Stimulated activated CD4-positive, alpha-beta T cell treated with anti-CD3 and anti-CD28 coated beads, Interleukin-1b, Interleukin-23, amount 100 ng/mL, for 48 hours (primary cell): ENCODE measurements around the gene HOXC11.

Source experiments
- DNase-seq: peaks from one replicate; pipeline ENCODE4 v3.0.0-alpha.2; 2020

The HOXC11 gene

GRCh38 chr12:53986686-53987483, 14.0 kb downstream of the HOXC11 start:
- DNase-seq, result no peak

GRCh38 chr12:53987787-53988230, 14.9 kb downstream of the HOXC11 start:
- no peak for DNase-seq

GRCh38 chr12:53988541-53989226, 15.8 kb downstream of the HOXC11 start:
- DNase-seq, result no peak

- no peak for DNase-seq
These were observed 16.5 kb downstream of the HOXC11 start for GRCh38 chr12:53989227-53990113.

DNA sequence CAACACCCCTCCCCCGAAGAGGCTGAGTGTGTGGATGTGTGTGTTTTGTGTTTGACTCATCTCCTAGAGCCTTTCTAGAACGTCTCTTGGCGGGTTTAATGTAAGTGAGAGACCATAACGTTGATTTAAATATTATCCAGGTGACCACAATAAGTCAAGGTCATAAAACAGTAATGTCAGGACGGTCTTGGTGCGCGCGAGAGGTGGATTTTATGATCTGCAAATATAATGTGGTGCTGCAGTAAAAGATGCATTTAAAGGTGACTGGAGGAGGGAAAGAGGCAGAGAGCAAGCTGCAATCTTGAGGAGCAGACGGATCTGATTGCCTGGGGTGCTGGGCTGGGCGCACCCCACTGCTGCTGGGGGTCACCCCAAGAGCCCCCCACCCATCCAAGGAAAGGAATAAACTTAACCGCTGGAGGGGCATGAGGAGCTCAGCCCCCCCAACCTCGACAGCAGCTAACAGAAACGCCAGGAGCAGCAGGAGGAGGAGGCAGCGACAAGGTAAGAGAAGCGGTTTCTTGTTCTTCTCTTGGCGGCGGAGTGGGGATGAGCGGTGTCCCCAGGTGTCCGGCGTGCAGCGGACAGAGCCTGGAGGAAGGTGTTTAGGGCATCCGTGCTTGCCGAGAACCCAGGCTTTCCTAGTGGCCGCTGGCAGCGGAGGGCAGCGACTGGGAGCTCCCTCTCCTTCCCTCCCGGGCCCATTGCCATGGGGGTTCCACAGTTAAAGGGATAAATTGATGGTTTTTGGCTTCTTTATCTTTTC, 17.6 kb downstream of the HOXC11 start:
- DNase-seq, result no peak

DNA sequence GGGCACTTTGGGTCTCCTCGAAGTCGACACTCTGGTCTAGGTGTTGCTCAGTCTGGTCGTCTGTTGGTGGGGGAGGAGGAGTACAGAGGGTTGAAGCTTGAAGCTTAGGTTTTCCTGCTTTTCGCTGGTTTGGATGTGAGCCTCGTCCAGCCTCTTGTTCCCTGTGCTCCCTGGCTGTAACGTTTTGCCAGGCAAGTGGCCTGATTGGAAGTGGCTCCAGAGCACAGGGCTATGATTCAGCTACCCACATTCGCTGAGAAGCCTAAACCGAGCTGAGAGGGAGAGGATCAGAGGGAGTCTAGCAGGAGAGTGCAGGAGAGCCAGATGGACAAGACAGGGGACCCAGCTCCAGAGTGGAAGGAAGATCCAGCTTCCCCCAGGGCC, 18.1 kb downstream of the HOXC11 start:
- no peak for DNase-seq

DNA sequence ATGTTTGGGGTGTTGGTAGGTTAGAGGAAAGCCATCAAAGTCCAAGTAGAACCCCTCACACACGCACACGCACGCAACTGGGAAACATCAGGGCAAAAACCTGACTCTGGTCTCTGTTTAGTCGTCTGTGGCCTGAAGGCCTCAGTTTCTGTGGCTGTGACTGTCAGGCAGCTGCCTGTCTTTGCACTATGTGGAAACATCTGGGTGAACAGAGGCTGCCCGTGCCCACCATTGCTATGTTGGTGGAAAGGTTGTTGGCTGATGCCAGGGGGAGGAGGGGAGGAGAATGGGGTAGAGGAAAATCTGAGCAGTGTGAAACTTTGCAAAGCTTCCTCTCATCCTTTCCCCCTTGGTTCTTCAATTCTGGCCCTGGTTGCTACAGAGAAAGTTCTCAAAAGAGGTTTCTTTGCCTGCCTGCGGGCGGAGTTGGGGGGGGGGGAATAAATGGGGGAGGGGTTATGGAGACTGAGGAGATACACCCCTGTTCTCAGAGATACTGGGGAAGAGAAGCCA, 19.5 kb downstream of the HOXC11 start:
- DNase-seq, result no peak

DNA sequence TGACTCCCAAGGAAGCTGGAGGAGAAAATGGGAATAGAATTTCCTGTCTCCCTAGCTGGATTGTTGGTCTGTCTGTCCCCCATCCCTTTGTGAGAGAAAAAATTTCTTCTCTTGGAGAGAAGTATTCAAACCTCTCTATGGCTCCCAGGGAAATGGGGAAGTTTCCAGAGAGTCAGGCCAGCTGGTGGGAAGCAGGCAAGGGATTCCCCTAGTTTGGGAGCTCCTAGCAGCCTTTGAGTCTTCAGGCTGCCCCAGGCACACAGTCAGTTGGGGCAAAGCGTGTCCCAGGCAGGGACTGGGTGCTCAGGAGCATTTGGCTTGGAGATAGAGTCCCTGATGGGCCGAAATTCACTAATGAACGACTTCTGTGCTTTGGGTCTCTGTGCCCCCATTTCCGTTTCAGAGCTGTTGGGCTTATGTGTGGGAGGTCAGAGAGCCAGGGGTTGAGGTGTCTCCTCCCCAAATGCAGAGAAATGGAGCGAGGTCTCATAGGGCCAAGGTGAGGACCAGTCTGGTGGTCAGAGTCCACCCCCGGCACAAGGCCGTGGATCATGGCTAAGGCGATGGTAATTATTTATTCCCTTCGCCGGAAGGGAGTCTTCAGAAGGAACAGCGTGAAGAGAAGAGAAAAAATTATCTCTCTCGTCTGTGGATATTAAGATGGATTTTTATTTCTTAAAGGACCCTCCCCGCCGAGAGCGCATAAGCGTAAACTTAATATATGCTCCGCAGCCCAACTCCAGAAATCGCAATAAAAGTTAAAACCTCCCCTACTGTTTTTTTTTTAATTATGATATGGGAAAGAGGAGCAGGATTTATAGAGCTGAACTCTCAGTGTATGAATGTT, 20.5 kb downstream of the HOXC11 start:
- DNase-seq, result no peak

GRCh38 chr12:53994009-53994263, 21.0 kb downstream of the HOXC11 start:
- no peak for DNase-seq

GRCh38 chr12:53994264-53995001, 21.5 kb downstream of the HOXC11 start:
- no peak for DNase-seq

DNA sequence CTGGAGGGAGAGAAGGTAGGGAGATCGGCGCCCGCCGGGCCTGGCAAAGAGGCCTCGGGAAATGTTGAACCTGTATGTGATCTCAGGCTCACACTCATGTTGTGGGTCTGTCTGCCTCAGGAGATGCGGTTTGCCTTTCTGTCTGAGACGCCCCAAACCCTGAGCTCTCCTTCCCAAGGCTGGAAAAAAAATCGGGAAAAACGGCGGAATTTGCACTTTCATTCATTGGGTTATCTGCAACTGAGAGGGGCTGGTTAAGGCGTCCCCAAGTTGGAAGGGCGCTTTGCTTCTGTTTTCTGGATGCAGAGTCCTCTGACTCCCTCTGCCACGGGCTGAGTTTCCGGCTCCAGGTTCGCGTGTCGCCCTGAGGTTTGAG, 22.1 kb downstream of the HOXC11 start:
- DNase-seq, result no peak

GRCh38 chr12:53995378-53996239, 22.7 kb downstream of the HOXC11 start:
- DNase-seq, result no peak

DNA sequence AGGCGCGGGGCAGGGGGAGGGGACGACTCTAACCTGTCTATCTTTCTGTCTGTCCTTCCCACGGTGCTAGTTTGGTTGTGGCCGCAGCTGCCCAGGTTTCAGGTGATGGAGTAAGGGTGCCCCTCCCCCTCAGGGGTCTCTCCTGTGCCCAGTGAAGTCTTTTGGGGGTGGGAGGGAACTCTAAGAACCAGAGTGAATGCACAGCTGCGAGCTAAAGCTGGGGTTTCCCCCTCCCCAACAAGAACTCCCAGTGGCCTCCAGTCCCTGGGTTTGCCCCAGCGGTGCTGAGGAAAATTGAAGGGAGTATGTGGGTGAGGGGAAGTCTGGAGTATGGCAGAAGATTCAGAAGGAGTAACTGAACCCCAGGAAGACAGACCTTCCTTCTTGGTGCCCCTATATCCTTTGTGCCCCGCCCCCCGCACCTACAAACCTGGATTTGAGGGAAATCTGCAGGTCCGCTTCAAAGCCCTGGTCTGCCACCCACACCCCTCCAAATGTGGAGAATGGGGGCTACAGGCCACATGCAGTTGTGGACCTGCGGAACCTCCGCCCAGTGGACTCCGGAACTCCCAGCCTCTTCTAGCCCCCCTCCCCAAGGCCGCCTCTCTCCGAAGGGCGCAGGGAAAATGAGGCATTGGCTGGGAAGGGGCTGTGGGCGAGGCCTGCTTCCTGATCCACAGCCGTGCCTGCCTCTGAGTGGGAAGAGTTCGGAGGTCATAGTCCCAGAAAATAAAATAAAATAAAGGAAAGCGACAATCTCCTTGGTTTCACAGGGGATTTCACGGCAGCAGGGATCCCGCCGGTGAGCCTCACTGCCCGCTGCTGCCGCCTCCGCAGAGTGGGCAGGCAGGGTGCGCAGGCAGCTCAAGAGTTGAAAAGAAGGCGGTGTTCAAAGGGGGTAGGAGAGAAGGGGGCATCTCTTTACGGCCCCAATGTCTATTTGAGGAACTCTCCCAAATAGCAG, 23.6 kb downstream of the HOXC11 start:
- DNase-seq, result no peak

- no peak for DNase-seq
These were observed 24.5 kb downstream of the HOXC11 start for GRCh38 chr12:53997204-53998109.

GRCh38 chr12:53998110-53998899, 25.4 kb downstream of the HOXC11 start:
- DNase-seq, result no peak

- no peak for DNase-seq
These were observed 25.9 kb downstream of the HOXC11 start for GRCh38 chr12:53998900-53999236.

GRCh38 chr12:53999559-54000115, 26.7 kb downstream of the HOXC11 start:
- DNase-seq, result peak; percentile 46
